ENCODE measurements around the gene MAPK8IP3. TPM values are rescaled to one million over a fixed set of nuclear protein-coding genes. Genes with fewer than 3 reads are reported as not detected.

MAPK8IP3 gene
- total RNA-seq, 1 experiment from 2014 or later: 41.1 TPM

DNA sequence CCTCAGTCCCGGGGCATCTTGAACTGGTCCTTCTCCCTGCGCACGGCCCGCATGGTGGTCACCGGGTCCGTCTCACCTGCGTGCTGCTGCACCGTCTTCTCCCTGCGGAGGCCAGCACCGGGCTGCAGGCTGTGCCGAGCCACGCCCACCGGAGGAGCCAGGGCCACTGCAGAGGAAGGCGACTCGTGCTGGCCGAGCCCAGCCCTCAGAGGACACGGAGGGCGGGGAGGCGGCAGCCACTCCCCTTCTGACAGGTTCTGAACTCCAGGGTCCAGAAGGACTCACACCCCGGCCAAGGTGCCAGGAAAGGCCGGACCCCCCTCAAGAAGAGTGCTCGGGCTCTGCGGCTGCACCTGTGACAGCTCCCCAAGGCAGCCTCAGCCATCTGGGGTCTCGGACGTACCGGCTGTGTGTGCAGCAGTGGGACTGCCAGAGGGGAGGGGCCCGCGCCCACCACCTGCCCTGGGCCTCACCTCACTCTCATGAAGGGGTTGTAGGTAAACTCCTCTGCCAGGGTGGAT is 103.3 kb downstream of the MAPK8IP3 start:
- Histone ChIP-seq H4K20me1 (ENCODE audit: low read length) (no peaks in the 10 kb centered on the region), H3K4me3 (ENCODE audit: low read length) (no peak overlapping the region), H2AFZ (ENCODE audit: low read length) (no peak overlapping the region), H3K27me3 (ENCODE audit: low read length) (no peaks in the 10 kb centered on the region), H3K27ac (ENCODE audit: low read length) (no peak overlapping the region), H3K9ac (ENCODE audit: low read length) (no peak overlapping the region), H3F3A (ENCODE audit: low read length, unreplicated experiment) (no peaks in the 10 kb centered on the region), H3K4me2 (ENCODE audit: low read length) (no peak overlapping the region), H3K9me2 (replicated peaks; ENCODE audit: low read length) (no peaks in the 10 kb centered on the region), H3K79me2 (ENCODE audit: low read length) (no peaks in the 10 kb centered on the region), H3K4me1 (ENCODE audit: insufficient read depth, low read length) (no peaks in the 10 kb centered on the region), H3K9me3 (ENCODE audit: low read length) (no peaks in the 10 kb centered on the region), H3K36me3 (ENCODE audit: low read depth, low read length) (no peaks in the 10 kb centered on the region)
- TF ChIP-seq CTCF (conservative IDR thresholded peaks at IDR 0.05; ENCODE audit: low read depth, low read length) (no peak), EZH2 (IDR thresholded peaks at IDR 0.05; ENCODE audit: low read length, unreplicated experiment) (no peak), EZH2phosphoT487 (IDR thresholded peaks at IDR 0.05; ENCODE audit: borderline replicate concordance, low read length) (no peak)
- ChIA-PET POLR2A (ENCODE audit: unreplicated experiment) (no interaction called here), CTCF (no interaction called here)
- DNase-seq (no peak), ATAC-seq (no peak)
- BruUV-seq (replicated peaks): no TSS peak
- intact Hi-C loops (cut with micrococcal nuclease): no loop called here

DNA sequence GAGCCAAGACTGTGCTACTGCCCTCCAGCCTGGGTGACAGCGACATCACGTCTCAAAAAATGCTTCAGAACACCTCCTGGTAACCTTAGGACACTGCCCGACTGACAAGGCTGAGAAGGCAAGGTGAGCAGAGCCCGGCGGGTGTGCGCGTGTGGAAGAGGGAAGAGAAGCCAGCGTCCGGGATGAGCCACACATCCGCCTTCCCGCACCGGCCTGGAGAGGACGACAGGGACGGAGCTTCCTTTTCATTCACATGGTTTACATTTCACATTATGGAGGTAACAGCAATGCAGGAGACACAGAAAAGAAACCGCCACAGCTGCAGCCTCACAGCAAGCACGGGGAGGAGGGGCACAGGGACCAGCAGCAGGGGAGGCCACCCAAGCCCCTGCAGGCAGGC is 104.1 kb downstream of the MAPK8IP3 start:
- no peak overlapping the region for H3K4me3 ChIP-seq (ENCODE audit: low read length)
- ChIA-PET POLR2A (ENCODE audit: unreplicated experiment) (no interaction called here), CTCF (interaction anchor here (0.8 kb wide), 1 partner anchor 122 kb away, joined by 3 read pairs; no protein-coding TSS in a partner anchor)
- no peaks in the 10 kb centered on the region for H3K9me2 ChIP-seq (replicated peaks; ENCODE audit: low read length)
- no peak for ATAC-seq
- intact Hi-C loops (cut with micrococcal nuclease): no loop called here
- no TSS peak for BruUV-seq (replicated peaks)
- no peaks in the 10 kb centered on the region for H3K27me3 ChIP-seq (ENCODE audit: low read length)
- no peaks in the 10 kb centered on the region for H3K79me2 ChIP-seq (ENCODE audit: low read length)
- H3K27ac ChIP-seq (ENCODE audit: low read length): no peak overlapping the region
- DNase-seq: no peak
- H3K4me2 ChIP-seq (ENCODE audit: low read length): no peak overlapping the region
- no peaks in the 10 kb centered on the region for H4K20me1 ChIP-seq (ENCODE audit: low read length)
- no peaks in the 10 kb centered on the region for H3K36me3 ChIP-seq (ENCODE audit: low read depth, low read length)
- no peak overlapping the region for H2AFZ ChIP-seq (ENCODE audit: low read length)
- H3K9ac ChIP-seq (ENCODE audit: low read length): no peak overlapping the region
- no peaks in the 10 kb centered on the region for H3K4me1 ChIP-seq (ENCODE audit: insufficient read depth, low read length)
- no peaks in the 10 kb centered on the region for H3K9me3 ChIP-seq (ENCODE audit: low read length)
- no peaks in the 10 kb centered on the region for H3F3A ChIP-seq (ENCODE audit: low read length, unreplicated experiment)
- TF ChIP-seq CTCF (conservative IDR thresholded peaks at IDR 0.05; ENCODE audit: low read depth, low read length) (no peak), EZH2 (IDR thresholded peaks at IDR 0.05; ENCODE audit: low read length, unreplicated experiment) (no peak), EZH2phosphoT487 (IDR thresholded peaks at IDR 0.05; ENCODE audit: borderline replicate concordance, low read length) (no peak)

DNA sequence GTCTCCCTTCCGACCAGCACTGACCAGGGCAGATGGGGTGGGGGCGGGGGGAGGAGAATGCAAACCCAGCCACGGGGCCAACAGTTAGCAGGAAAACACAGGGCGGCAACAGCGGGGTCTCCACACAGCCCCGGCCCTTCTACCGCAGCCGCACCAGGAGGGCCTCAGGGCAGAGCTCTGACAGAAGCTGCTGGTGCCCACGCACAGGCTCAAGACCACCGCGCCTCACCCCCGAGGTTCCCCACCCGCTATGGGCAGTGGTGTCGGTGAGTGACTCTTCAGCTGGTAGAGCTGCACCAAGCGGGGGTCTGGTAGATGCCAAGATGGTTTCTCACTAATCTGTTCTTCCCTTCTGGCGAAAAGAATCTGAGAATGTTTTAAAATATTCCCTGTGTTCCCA is 104.5 kb downstream of the MAPK8IP3 start:
- CTCF ChIA-PET: interaction anchor here (0.8 kb wide), 1 partner anchor 121 kb away, joined by 3 read pairs; no protein-coding TSS in a partner anchor

More for the DNA sequence above, 104.5 kb downstream of the MAPK8IP3 start:
- ATAC-seq: no peak
- Histone ChIP-seq H3K9me3 (ENCODE audit: low read length) (no peaks in the 10 kb centered on the region), H3K27ac (ENCODE audit: low read length) (no peak overlapping the region), H3K9ac (ENCODE audit: low read length) (no peak overlapping the region), H2AFZ (ENCODE audit: low read length) (no peak overlapping the region), H3K79me2 (ENCODE audit: low read length) (no peaks in the 10 kb centered on the region), H3K4me2 (ENCODE audit: low read length) (no peak overlapping the region), H3K36me3 (ENCODE audit: low read depth, low read length) (no peaks in the 10 kb centered on the region; the same call in 1 of the 2 replicates), H3K4me3 (ENCODE audit: low read length) (no peak overlapping the region), H3K27me3 (ENCODE audit: low read length) (no peaks in the 10 kb centered on the region), H3K9me2 (replicated peaks; ENCODE audit: low read length) (no peaks in the 10 kb centered on the region), H3K4me1 (ENCODE audit: insufficient read depth, low read length) (no peaks in the 10 kb centered on the region), H3F3A (ENCODE audit: low read length, unreplicated experiment) (no peaks in the 10 kb centered on the region), H4K20me1 (ENCODE audit: low read length) (no peaks in the 10 kb centered on the region)
- intact Hi-C loops (cut with micrococcal nuclease): no loop called here
- TF ChIP-seq EZH2phosphoT487 (IDR thresholded peaks at IDR 0.05; ENCODE audit: borderline replicate concordance, low read length) (no peak), EZH2 (IDR thresholded peaks at IDR 0.05; ENCODE audit: low read length, unreplicated experiment) (no peak), CTCF (conservative IDR thresholded peaks at IDR 0.05; ENCODE audit: low read depth, low read length) (no peak)
- no peak for DNase-seq
- POLR2A ChIA-PET (ENCODE audit: unreplicated experiment): no interaction called here
- no TSS peak for BruUV-seq (replicated peaks)
